ENCODE measurements around the gene AGFG2. TPM values are rescaled to one million over a fixed set of nuclear protein-coding genes. Genes with fewer than 3 reads are reported as not detected.

The AGFG2 gene
- total RNA-seq, 1 donor from 2014 or later: 48.6 TPM

DNA sequence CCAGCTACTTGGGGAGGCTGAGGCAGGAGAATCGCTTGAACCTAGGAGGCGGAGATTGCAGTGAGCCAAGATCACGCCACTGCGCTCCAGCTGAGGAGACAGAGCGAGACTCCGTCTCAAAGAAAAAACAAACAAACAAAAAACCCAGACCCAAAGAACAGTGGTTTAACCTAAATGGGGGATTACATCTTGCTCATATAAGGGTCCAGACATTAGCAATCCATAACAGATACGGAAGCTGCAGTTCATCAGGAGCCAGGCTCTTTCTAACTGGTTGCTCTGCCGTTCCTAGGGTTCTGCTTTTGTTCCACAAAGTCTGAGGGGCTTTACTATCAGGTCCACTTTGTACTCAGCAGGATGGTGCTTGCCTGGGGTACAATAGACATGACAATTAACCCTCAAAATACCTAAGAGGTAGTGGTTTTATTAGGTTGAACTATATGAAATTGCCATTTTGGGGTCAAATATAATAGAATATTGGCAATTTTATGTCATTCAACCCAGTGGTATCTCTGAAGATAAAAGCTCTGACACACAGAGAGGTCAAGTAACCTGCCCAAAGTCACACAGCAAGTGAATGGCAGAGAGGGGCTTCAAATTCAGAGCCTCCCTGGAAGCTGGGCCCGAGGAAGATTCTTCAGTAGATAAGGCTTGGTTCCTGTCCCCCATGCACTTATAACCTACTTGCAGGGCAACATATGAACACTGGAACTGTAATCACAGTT is 34.0 kb upstream of the AGFG2 start:
- no peaks in the 10 kb centered on the region for H3K27me3 Mint-ChIP-seq (ENCODE audit: unreplicated experiment)
- no peaks in the 10 kb centered on the region for H3K36me3 Mint-ChIP-seq (ENCODE audit: low read depth, unreplicated experiment)
- no peak for TF ChIP-seq CTCF (IDR thresholded peaks at IDR 0.05; ENCODE audit: unreplicated experiment)
- H3K4me3 Mint-ChIP-seq (ENCODE audit: unreplicated experiment): no peak overlapping the region
- H3K27ac Mint-ChIP-seq (ENCODE audit: unreplicated experiment): no peak overlapping the region
- H3K9me3 Mint-ChIP-seq (ENCODE audit: unreplicated experiment): no peaks in the 10 kb centered on the region
- no peak for DNase-seq (ENCODE audit: low spot score)
- H3K4me1 Mint-ChIP-seq (ENCODE audit: unreplicated experiment): no peaks in the 10 kb centered on the region

DNA sequence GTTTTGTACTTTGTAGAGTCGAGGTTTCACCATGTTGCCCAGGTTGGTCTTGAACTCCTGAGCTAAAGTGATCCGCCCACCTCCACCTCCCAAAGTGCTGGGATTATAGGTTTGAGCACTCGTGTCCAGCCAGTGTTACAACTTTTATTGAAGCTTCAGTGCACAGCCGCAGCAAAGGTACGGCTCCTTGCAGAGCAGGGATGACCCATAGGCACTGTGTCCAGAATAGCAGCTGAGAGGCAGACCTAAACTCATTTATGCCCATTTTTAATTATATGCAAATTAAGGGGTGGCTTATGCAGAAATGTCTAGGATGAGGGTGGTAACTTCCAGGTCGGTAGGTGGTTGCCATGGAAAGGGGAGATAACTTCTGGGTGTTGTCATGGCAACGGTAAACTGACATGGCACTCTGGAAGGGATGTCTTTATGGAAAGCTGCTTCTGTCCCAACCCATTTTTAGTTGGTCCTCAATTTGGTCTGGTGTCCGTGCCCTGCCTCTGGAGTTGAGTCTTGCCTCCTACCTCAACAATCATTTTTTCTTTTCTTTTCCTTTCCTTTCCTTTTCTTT is 32.6 kb upstream of the AGFG2 start:
- DNase-seq (ENCODE audit: low spot score): no peak
- no peak overlapping the region for H3K27ac Mint-ChIP-seq (ENCODE audit: unreplicated experiment)
- no peaks in the 10 kb centered on the region for H3K27me3 Mint-ChIP-seq (ENCODE audit: unreplicated experiment)
- no peaks in the 10 kb centered on the region for H3K4me1 Mint-ChIP-seq (ENCODE audit: unreplicated experiment)
- H3K36me3 Mint-ChIP-seq (ENCODE audit: low read depth, unreplicated experiment): no peaks in the 10 kb centered on the region
- no peak overlapping the region for H3K4me3 Mint-ChIP-seq (ENCODE audit: unreplicated experiment)
- no peaks in the 10 kb centered on the region for H3K9me3 Mint-ChIP-seq (ENCODE audit: unreplicated experiment)
- TF ChIP-seq CTCF (IDR thresholded peaks at IDR 0.05; ENCODE audit: unreplicated experiment): no peak

GRCh38 chr7:100509231-100509630 is 29.8 kb upstream of the AGFG2 start:
- H3K27me3 Mint-ChIP-seq (ENCODE audit: unreplicated experiment): peaks cover 4% of the 10 kb centered on the region
- H3K4me3 Mint-ChIP-seq (ENCODE audit: unreplicated experiment): no peak overlapping the region
- DNase-seq (ENCODE audit: low spot score): no peak
- no peak for TF ChIP-seq CTCF (IDR thresholded peaks at IDR 0.05; ENCODE audit: unreplicated experiment)
- H3K4me1 Mint-ChIP-seq (ENCODE audit: unreplicated experiment): peaks cover 3% of the 10 kb centered on the region
- H3K27ac Mint-ChIP-seq (ENCODE audit: unreplicated experiment): no peak overlapping the region
- no peaks in the 10 kb centered on the region for H3K9me3 Mint-ChIP-seq (ENCODE audit: unreplicated experiment)
- no peaks in the 10 kb centered on the region for H3K36me3 Mint-ChIP-seq (ENCODE audit: low read depth, unreplicated experiment)

GRCh38 chr7:100510437-100511239 is 28.4 kb upstream of the AGFG2 start:
- peaks cover 4% of the 10 kb centered on the region for H3K27me3 Mint-ChIP-seq (ENCODE audit: unreplicated experiment)
- peaks cover 8% of the 10 kb centered on the region for H3K4me1 Mint-ChIP-seq (ENCODE audit: unreplicated experiment)
- H3K9me3 Mint-ChIP-seq (ENCODE audit: unreplicated experiment): no peaks in the 10 kb centered on the region
- no peaks in the 10 kb centered on the region for H3K36me3 Mint-ChIP-seq (ENCODE audit: low read depth, unreplicated experiment)
- TF ChIP-seq CTCF (IDR thresholded peaks at IDR 0.05; ENCODE audit: unreplicated experiment): no peak
- DNase-seq (ENCODE audit: low spot score): no peak
- H3K4me3 Mint-ChIP-seq (ENCODE audit: unreplicated experiment): no peak overlapping the region
- no peak overlapping the region for H3K27ac Mint-ChIP-seq (ENCODE audit: unreplicated experiment)
